Upper lobe of left lung (tissue), 6 donors: ENCODE measurements around the gene TMTC2. TPM values are rescaled to one million over a fixed set of nuclear protein-coding genes. Genes with fewer than 3 reads are reported as not detected.

Source experiments
- ATAC-seq, 2 donors: fragments of 200-7000 bp; cut with Tn5 transposase; one replicate each; pipeline ENCODE4 v1.9.1; 2022; ENCODE audit warnings: mild to moderate bottlenecking in 2 of 2, moderate library complexity in 2 of 2; ENCODE audit not compliant: low FRiP score in 2 of 2
- DNase-seq, 2 donors: peaks; one replicate each; pipeline ENCODE4 v3.0.0-alpha.2; 2019 to 2020
- H3K27ac ChIP-seq, 4 donors: fragments of 200-600 bp; sonication (generic); one replicate each; pipeline ENCODE4 v1.5.1; 2016 to 2019
- H3K27me3 ChIP-seq, 4 donors: fragments of 200-600 bp; sonication (generic); one replicate each; pipeline ENCODE4 v1.5.1; 2017 to 2019
- H3K36me3 ChIP-seq, 4 donors: fragments of 200-600 bp; sonication (generic); one replicate each; pipeline ENCODE4 v1.5.1; 2016 to 2019
- H3K4me1 ChIP-seq, 4 donors: fragments of 200-600 bp; sonication (generic); one replicate each; pipeline ENCODE4 v1.5.1; 2018 to 2019
- H3K4me3 ChIP-seq, 4 donors: fragments of 200-600 bp; sonication (generic); one replicate each; pipeline ENCODE4 v1.5.1; 2017 to 2019; ENCODE audit warnings: mild to moderate bottlenecking in 2 of 4, moderate library complexity in 1 of 4
- H3K9me3 ChIP-seq, 4 donors: fragments of 200-600 bp; sonication (generic); one replicate each; pipeline ENCODE4 v1.5.1; 2018 to 2019
- EP300 ChIP-seq, 4 donors: sonication (generic); formaldehyde crosslinking; IDR thresholded peaks; one replicate each; pipeline ENCODE4 v1.5.1; 2017; ENCODE audit warnings: antibody characterized with exemption in 4 of 4, control low read depth in 2 of 4
- POLR2A ChIP-seq, 4 donors: fragments of 450-650 bp; IDR thresholded peaks; one replicate each; pipeline ENCODE4 v1.5.1; 2016 to 2017; ENCODE audit warnings: antibody characterized with exemption in 4 of 4, mild to moderate bottlenecking in 2 of 4
- POLR2AphosphoS5 ChIP-seq, 2 donors: sonication (generic); formaldehyde crosslinking; IDR thresholded peaks; one replicate each; pipeline ENCODE4 v1.5.1; 2017; ENCODE audit warnings: antibody characterized with exemption in 2 of 2
- WGBS, 2 donors: methylation state at CpG; one replicate each; pipeline ENCODE4 v1.1.5; 2017 to 2018; 5-methylcytosine and 5-hydroxymethylcytosine counted together
- total RNA-seq, 6 donors: library from RNA; depleted of rRNA in 4 of 6; stranded (reverse); fragments of >200 nt in 4 of 6; gene quantifications; one replicate each; pipeline versions ENCODE4 v1.1.0 to v1.2.1, GENCODE V29; 2016 to 2021
- TF ChIP-seq, protein P1 (sequence below), 6 experiments: fragments of 450-650 bp in 4 of 6; fragments of 200-600 bp in 2 of 6; sonication (generic) in 2 of 6; IDR thresholded peaks; one replicate each; pipeline ENCODE4 v1.5.1; 2016 to 2019; ENCODE audit warnings: antibody characterized with exemption in 6 of 6
- donor health status: DM: no; HTN: no; CAD: no; lungs with moderate emphysema.
- donor health status: DM: no; HTN: yes; CAD: no; lungs with severe emphysema.

Gene TMTC2
- total RNA-seq, 6 donors from 2014 or later, result 21.2 to 37.7 (median 26.8) TPM

DNA sequence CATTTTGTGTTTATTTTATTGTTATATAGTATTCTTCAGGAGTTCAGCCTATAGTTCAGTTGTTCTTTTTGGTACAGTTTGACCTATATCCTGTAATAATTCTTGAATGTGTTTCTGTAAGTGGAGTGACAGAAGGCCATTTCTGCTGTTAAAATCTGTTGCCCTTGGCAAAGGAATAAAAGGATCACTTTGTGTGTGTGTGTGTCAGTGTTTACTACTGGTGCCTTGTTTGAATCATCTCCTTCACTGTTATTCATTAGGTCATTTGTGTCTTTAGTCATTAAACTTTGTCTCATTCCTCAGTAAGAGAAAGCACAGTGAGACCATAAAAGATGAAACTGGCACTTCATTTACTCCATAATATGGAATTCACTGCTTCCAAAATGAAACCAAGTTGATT lies 130.7 kb downstream of the TMTC2 start:
- no peak for ATAC-seq
- H3K27ac ChIP-seq, result no peak overlapping the region

DNA sequence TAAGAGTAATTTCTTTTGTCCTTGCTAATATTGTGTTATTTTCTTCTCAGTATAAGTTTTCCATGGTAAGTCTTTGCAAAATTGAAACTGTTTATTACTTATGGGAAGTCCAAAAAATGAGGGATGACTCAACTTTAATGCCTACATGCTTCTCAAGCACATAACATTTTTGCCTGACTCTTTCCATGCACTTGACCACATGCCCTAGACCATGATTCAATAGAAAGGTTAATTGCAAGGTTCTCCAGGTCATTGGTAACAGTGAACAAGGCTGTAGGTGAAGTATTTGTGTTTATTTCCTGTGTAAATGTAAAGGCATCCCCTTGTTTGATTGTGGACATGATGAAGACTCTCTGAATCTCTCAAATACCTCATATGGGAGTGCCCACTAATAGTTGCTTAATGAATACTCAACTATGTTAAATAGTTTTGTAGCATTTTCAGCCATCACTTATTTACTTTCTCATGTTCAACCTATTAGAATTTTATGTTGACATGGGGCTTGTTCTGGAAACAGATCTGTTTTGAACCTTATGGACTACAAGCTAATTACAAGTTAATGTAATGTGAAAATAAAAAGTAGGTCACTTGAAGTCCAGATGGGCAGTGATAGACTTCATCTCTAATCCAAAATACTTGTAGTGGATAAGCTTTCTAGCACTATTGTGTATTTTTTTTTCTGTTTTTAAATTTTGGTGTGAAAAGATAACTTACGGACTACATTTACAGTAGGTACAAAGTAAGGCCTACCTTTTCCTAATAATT lies 131.7 kb downstream of the TMTC2 start:
- Histone ChIP-seq H3K4me3 (no peak overlapping the region), H3K27me3 (no peaks in the 10 kb centered on the region), H3K4me1 (no peaks in the 10 kb centered on the region), H3K36me3 (no peaks in the 10 kb centered on the region), H3K27ac (no peak overlapping the region), H3K9me3 (no peaks in the 10 kb centered on the region)
- 98 to 100% methylated on average over 1 of the region's 1 CpG for WGBS, 2 donors
- DNase-seq (no peak), ATAC-seq (no peak)
- TF ChIP-seq, protein P1, sequence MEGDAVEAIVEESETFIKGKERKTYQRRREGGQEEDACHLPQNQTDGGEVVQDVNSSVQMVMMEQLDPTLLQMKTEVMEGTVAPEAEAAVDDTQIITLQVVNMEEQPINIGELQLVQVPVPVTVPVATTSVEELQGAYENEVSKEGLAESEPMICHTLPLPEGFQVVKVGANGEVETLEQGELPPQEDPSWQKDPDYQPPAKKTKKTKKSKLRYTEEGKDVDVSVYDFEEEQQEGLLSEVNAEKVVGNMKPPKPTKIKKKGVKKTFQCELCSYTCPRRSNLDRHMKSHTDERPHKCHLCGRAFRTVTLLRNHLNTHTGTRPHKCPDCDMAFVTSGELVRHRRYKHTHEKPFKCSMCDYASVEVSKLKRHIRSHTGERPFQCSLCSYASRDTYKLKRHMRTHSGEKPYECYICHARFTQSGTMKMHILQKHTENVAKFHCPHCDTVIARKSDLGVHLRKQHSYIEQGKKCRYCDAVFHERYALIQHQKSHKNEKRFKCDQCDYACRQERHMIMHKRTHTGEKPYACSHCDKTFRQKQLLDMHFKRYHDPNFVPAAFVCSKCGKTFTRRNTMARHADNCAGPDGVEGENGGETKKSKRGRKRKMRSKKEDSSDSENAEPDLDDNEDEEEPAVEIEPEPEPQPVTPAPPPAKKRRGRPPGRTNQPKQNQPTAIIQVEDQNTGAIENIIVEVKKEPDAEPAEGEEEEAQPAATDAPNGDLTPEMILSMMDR (IDR thresholded peaks at IDR 0.05), result no peak
- TF ChIP-seq EP300 (IDR thresholded peaks at IDR 0.05) (no peak), POLR2A (IDR thresholded peaks at IDR 0.05) (no peak), POLR2AphosphoS5 (IDR thresholded peaks at IDR 0.05) (no peak)

More for the DNA sequence above, 130.7 kb downstream of the TMTC2 start:
- no peaks in the 10 kb centered on the region for H3K27me3 ChIP-seq
- H3K9me3 ChIP-seq, result no peaks in the 10 kb centered on the region
- no peak for TF ChIP-seq POLR2A (IDR thresholded peaks at IDR 0.05)
- TF ChIP-seq, protein P1 (IDR thresholded peaks at IDR 0.05), result no peak
- H3K4me3 ChIP-seq, result no peak overlapping the region
- DNase-seq, result no peak
- H3K4me1 ChIP-seq, result no peaks in the 10 kb centered on the region
- H3K36me3 ChIP-seq, result no peaks in the 10 kb centered on the region

DNA sequence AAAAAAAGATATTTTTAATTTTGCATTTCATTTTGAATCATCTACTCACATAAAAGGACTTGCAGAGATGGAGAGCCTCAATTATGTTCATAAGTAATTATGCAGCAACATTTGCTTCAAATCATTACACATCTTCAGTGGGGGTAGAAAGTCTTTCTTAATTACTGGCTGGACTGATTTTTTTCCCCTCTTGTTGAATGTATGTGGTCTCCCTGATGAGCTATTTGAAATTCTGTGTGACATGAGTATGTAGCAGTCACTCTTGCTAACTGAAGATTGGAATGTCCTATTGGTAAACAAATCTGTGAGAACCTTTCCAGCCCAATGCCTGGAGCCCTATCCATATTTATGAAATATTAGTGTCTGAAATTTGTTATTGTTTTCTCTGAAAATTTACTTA lies 139.8 kb downstream of the TMTC2 start:
- Histone ChIP-seq H3K27me3 (no peaks in the 10 kb centered on the region), H3K9me3 (no peaks in the 10 kb centered on the region), H3K27ac (no peak overlapping the region), H3K4me3 (no peak overlapping the region), H3K4me1 (no peaks in the 10 kb centered on the region), H3K36me3 (no peaks in the 10 kb centered on the region)
- DNase-seq, result no peak
- no peak for ATAC-seq
- TF ChIP-seq POLR2A (IDR thresholded peaks at IDR 0.05), result no peak
- no peak for TF ChIP-seq POLR2AphosphoS5 (IDR thresholded peaks at IDR 0.05)
- TF ChIP-seq, protein P1 (IDR thresholded peaks at IDR 0.05), result no peak
- TF ChIP-seq EP300 (IDR thresholded peaks at IDR 0.05), result no peak

DNA sequence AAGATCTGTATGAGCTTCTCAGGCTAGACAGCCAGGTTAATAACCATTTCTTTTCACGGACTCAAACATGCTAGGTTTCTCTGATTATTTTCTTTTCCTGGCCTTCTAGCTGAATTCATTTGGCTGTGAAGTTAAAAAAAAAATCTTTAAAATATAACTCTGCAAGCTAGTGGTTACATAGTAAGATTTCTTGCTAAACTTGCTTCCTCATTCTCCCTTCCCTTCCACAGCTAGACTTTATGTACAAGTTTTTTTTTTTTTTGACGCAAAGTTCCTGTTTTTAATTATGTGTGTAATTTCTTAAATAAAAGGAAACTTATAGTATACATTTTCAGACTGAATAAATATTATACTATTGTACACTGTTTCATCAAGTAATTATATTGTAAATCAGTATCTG lies 145.4 kb downstream of the TMTC2 start:
- no peak overlapping the region for H3K4me3 ChIP-seq
- H3K27me3 ChIP-seq, result no peaks in the 10 kb centered on the region
- WGBS, 2 donors, result 76% methylated on average over 2 of the region's 2 CpGs
- H3K27ac ChIP-seq, result no peak overlapping the region
- ATAC-seq, result no peak
- no peaks in the 10 kb centered on the region for H3K9me3 ChIP-seq
- H3K4me1 ChIP-seq, result no peaks in the 10 kb centered on the region
- TF ChIP-seq POLR2AphosphoS5 (IDR thresholded peaks at IDR 0.05), result no peak
- TF ChIP-seq, protein P1 (IDR thresholded peaks at IDR 0.05), result no peak
- TF ChIP-seq EP300 (IDR thresholded peaks at IDR 0.05), result no peak
- TF ChIP-seq POLR2A (IDR thresholded peaks at IDR 0.05), result no peak
- no peaks in the 10 kb centered on the region for H3K36me3 ChIP-seq
- DNase-seq, result no peak

DNA sequence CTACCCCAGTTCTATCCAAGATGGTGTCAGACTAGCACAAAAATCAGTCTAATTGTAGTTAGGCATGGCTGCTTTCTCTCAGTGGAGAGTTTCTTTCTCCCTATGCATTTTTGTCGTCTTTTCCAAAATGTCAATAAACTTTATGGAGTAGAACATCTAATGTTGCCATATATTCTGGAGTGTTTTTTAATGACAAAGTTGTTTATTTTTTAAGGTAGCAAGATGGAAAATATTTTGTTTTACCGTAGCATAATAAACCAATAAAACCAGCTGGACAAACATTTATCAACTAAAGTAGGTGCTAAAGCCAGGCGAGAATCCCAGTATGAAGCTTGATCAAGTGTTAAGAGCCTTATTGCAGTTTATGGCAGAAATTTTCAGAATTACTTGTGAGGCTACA lies 146.3 kb downstream of the TMTC2 start:
- DNase-seq, result no peak
- no peaks in the 10 kb centered on the region for H3K9me3 ChIP-seq
- WGBS, 2 donors, result 85 to 90% methylated on average over 3 of the region's 3 CpGs
- no peaks in the 10 kb centered on the region for H3K4me1 ChIP-seq
- TF ChIP-seq POLR2A (IDR thresholded peaks at IDR 0.05) (no peak), POLR2AphosphoS5 (IDR thresholded peaks at IDR 0.05) (no peak), EP300 (IDR thresholded peaks at IDR 0.05) (no peak)
- TF ChIP-seq, protein P1 (IDR thresholded peaks at IDR 0.05), result no peak
- no peaks in the 10 kb centered on the region for H3K27me3 ChIP-seq
- no peak overlapping the region for H3K27ac ChIP-seq
- no peak overlapping the region for H3K4me3 ChIP-seq
- H3K36me3 ChIP-seq, result no peaks in the 10 kb centered on the region
- ATAC-seq, result no peak
